Heart left ventricle (tissue), 13 donors: ENCODE data around the gene ZNF365.
"Not testable (repeated sequence)": the region's sequence is repeated elsewhere in the genome, so short reads cannot be mapped to it uniquely, and the experiment has no call there.

ENCODE experiments used
- CTCF ChIP-seq, 12 donors: fragments of 200-600 bp; sonication (generic) in 4 of 12; IDR thresholded peaks; one replicate each; pipeline versions ENCODE4 v1.5.0 to v1.8.0; 2018 to 2022; ENCODE audit warnings: antibody characterized with exemption in 12 of 12, mild to moderate bottlenecking in 5 of 12
- POLR2A ChIP-seq, 2 donors: fragments of 450-650 bp; IDR thresholded peaks; one replicate each; pipeline ENCODE4 v1.6.1; 2017; ENCODE audit warnings: antibody characterized with exemption in 2 of 2, mild to moderate bottlenecking in 2 of 2, moderate library complexity in 2 of 2
- donor health status: ischemic (EF 13 %, LVEDD 7.1; RV severe dilation, severe dysfunction).
- donor health status: DM: no; HTN: yes; CAD: no.
- donor health status: DM: no; HTN: no; CAD: no.
- donor health status: ischemic (EF 25% LVEDD 6.9; RV normal size, moderate dysfunction).
- donor health status: ischemic (EF 25% LVEDD 5.7; RV mildly dilated, moderate dysfunction).
- donor health status: ischemic (EF 35%, LVEDD 5.7; RV mildly dilated, moderate dysfunction).
- donor health status: nonischemic (EF 11% LVEDD 7.7; RV severe dilation, severe dysfunction).
- donor health status: DM: yes; HTN: yes; CAD: no.
- donor health status: PGD.
- donor health status: ischemic (EF 29% LVEDD 5.4; RV normal size, mild dysfunction).
- donor health status: nonischemic (EF 23%, LVEDD 6.1; RV moderate dilation, normal function).

DNA sequence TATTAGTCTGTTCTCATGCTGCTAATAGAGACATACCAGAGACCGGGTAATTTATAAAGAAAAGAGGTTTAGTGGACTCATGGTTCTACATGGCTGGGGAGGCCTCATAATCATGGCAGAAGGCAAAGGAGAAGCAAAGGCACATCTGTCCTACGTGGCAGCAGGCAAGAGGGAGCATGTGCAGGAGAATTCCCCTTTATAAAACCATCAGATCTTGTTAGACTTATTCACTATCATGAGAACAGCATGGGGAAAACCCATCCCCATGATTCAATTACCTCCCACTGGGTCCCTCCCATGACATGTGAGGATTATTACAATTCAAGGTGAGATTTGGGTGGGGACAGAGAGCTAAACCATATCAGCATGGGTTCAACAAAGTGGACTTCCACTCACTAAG, 16.0 kb upstream of the ZNF365 start:
- TF ChIP-seq CTCF, POLR2A (IDR thresholded peaks at IDR 0.05): not testable (repeated sequence)
